ENCODE measurements around the gene DNAJB4.

DNAJB4 gene

DNA sequence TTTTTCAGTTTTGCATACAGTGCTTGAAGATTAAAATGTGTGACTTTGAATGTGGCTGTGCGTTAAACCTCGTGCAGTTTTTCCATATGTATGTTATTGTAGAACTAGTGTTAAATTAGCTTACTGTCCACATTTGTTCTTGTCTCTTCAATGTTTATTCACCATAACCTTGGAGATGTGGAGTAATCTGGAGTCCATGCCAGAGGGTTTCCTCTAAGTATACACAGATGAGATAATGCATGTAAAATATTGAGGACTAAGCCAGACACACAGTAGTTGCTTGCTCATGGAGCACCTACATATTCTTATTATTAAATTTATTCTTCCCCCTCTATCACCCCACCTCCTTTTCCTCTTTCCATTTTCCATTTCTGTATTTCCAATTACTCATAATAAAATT, 33.3 kb downstream of the DNAJB4 start:
- no peak for DNase-seq (ENCODE audit: low read depth in 2 of 2)

DNA sequence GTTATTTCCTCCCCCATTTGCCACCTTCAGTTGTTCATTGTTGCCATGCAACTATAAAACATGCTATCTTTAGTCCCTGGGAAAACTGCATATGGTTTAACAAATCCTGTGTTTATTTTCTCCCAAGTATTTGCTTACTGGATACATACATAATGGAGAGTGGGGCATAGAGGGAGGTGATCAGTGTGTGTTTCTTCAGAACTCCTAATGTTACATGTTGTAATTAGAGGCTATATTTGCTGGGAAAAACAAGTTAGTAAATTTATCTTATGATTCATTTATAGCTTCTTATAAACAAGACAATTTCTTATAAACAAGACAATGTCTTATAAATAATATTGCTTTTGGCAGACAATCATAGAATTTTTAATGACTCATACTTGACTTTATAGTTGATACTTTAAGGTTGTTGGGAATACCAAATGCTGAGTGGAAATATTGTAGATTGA, 33.8 kb downstream of the DNAJB4 start:
- no peak for DNase-seq (ENCODE audit: low read depth in 2 of 2)

DNA sequence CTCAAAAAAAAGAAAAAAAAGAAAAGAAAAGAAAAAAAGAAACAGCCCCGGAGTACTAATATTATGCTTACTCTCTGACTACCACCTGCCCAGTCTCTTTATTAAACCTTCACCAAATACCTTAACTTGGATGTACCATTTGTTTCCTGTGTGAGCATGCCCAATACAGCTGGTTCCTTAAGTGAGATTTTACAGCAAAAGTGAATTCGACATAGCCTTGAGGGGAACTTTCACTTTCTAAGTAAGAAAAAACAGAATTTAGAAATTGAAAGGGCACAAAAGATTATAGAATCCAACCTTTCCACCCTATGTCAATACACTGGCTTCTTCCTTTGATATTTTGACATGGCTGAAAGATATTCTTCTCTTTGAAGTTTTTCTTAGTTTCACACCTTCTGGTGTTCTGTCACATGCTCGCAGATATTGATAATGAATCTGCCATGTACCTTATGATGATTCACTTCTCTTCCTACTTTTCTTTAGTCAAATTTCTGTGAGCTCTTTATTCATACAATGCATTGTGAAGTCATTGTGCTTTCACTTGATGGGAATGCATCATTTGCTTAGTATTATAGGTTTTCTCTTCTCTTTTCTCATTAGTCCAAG, 35.8 kb downstream of the DNAJB4 start:
- no peak for DNase-seq (ENCODE audit: low read depth in 2 of 2)

DNA sequence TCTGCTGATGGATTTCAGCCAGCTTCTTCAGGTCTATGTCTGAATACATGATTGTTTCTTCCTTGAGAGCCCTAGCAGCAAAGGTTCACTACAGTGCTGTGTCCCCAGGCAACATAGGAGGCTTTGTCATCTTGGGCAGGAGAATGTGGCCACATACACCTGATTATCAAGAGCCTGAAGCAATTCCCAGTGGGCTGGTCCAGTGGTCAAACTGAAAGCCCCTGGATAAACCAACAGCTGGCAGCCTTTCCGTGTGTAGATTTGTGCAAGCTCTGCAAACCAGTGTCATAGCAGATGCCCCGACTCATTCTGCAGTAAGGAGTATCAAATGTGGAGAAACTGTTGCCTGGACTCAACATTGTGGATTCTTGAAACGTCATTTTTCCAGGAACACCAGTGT, 38.7 kb downstream of the DNAJB4 start:
- no peak for DNase-seq (ENCODE audit: low read depth in 2 of 2)

DNA sequence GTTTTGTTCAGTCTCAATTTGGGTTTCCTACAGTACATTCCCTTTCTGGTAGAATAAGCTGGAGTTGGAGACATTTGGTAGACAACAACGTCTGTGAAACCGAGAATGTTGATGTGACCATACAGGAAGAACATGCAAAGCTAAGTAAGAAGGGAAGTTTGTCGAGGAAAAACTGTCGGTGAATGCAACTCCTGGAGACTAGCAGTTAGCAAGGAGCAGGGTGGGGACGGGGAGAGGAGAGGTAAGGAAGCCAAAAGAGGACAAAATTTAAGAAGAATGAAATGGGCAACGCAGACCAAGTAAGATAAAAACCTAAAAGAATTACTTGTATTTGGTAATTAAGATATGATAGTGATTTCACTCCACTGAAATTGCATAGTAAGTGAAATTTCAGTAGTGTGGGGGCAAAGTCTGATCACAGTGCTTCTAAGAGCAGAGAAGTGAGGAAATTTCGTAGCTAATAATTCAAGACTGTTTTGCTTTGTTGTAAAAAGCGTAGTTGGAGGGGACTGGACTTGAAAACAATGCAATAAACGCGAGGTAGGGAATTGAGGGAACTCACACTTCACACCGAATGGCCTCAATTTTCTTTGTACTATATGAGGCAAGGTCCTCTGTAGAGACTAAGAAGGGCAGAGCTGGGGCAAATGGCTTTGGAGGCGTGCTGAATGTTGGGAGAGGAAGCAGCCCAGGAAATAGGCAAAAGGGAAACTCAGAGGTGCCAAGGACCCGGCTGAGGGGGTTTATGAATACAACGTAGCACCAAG, 40.2 kb downstream of the DNAJB4 start:
- no peak for DNase-seq (ENCODE audit: low read depth in 2 of 2)

DNA sequence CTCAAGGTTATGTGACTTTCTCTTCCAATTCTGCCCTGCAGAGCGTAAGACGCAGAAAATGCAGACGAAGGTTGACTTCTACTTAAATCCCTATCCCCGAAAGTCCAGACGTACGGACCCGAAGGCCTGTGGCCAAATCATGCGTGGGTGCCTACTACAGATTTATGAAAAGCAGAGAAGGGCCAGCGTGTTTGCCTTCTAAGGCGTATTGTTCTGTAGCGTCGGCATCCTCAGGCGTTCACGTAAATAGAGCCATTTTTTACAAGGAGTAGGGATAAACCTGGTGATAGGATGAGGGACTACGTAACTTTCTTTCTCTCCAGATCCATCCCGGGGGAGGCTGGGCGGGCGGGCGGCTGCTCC, 40.8 kb downstream of the DNAJB4 start:
- DNase-seq (ENCODE audit: low read depth in 2 of 2), result no peak

DNA sequence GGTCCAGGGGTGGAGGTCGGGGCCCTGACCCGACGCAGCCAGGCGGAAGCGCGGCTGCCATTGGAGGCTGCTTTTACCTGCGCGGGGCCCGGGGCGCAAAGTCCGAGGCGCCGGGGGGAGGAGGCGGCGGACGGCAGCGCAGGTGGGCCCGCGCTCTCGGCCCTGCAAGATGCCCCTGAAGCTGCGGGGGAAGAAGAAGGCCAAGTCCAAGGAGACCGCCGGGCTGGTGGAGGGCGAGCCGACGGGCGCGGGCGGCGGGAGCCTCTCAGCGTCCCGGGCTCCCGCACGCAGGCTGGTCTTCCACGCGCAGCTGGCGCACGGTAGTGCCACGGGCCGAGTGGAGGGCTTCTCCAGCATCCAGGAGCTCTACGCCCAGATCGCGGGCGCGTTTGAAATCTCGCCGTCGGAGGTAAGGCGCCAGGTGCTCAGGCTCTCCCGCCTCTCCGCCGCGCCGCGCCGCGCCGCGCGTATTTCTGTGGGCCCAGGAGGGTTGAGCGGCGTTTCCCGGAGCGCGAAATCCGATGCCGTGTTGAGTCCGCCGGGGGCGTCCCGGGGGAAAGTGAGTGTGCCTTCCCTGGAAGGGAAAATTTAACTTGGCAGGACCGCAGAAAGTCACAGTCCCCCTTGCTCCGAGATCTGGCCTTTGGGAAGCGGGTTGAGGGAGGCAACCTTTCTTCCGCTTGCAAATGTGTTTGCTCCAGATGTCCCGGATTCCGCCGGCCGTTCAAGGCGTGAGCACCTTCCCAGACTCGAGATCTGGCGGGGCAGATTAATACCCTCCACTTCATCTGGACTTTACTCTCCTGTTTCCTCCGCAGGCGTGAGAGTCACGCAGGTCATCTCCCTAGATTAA, 41.4 kb downstream of the DNAJB4 start, which contains the start of gene GIPC2:
Gene GIPC2, plus strand, starts transcription at position 41 of the 853 bp plus-strand sequence. Its CDS starts 129 bp downstream, at position 170.
- DNase-seq (ENCODE audit: low read depth in 2 of 2), result peak in 1 of 2 donors; percentile 24

DNA sequence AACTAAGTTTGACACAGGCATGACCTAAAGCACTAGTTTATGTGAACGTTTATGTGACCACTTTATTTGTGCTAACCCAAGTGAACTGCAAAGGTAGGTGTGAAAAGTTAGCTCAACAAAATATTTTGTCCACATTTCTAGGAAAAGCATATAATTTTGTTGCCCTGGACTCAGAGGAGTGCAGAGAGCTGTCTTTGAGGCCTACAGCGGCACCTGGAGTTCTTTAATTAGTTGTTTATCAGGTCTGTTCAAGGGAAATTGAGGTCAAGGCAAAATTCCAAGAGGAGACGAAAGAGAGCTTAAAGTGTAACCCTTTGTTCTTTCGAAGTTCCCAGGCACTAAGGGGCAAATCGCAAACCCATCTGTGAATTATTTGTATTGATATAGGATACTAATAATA, 42.4 kb downstream of the DNAJB4 start:
- DNase-seq (ENCODE audit: low read depth in 2 of 2), result no peak

DNA sequence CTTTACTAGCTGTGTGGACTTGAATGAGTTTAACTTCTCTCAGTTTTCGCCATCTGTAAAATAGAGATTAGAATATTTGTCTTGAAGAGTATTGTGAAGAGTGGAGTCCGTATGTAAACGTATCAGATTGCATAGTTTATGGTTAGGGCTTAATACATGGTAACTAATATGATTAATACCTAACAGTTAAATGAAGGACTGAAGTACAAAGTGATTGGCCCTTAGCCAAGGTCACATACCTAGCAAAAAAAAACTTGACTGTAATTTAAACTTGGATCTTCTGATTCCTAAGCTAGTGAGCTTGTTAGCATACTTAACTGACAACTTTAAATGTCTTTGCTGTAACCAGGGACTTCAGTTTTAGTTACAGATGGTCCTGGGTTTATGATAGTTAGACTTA, 42.9 kb downstream of the DNAJB4 start:
- DNase-seq (ENCODE audit: low read depth in 2 of 2), result no peak

DNA sequence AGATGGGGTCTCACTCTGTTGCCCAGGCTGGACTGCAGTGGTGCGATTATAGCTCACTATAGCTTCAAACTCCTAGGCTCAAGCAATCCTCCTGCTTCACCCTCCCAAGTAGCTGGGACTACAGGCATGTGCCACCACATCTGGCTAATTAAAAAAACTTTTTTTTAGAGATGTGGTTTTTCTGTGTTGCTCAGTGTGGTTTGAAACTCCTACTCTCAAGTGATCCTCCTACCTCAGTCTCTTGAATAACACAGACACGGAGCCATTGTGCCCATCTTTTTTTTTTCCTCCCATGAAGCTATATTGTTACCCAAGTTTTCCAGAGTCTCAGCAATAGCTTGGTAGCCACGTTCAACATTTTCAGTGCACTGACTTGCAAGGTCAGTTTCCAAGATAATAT, 43.7 kb downstream of the DNAJB4 start:
- no peak for DNase-seq (ENCODE audit: low read depth in 2 of 2)

DNA sequence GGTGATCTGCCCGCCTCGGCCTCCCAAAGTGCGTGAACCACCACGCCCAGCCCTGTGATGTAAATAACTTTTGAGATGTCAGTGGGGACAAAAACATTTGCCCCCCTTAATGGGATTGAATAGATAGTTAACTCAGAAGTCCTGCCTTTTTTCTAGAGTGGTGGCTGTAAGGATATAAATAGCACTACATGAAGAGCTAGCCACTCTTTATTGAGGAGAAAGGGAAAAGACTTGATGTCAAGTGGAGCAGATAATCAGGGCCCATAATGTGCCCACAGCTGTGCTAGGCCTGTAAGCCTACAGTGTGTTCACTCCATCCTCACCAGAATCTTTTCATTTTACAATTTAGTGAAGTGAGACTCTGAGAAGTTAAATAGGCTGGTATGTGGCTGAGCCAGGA, 44.7 kb downstream of the DNAJB4 start:
- no peak for DNase-seq (ENCODE audit: low read depth in 2 of 2)

DNA sequence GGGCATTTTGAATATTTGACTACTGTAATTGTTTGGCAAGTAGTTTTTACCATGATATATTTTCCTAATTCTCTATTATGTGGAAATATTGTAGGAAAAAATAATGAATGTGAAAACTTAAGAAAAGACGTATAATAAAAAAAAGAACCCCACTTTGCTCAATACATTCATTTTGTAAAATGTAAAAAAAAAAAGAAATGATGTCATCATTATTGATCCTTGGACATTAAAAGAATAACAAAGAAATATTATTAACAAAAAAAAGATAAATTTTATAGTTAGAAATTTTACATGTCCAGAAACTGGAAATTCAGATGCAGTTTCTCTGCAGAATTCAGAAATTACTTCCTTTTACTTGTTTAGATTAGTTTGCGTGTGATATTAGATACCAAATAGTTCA, 46.3 kb downstream of the DNAJB4 start:
- DNase-seq (ENCODE audit: low read depth in 2 of 2), result no peak

DNA sequence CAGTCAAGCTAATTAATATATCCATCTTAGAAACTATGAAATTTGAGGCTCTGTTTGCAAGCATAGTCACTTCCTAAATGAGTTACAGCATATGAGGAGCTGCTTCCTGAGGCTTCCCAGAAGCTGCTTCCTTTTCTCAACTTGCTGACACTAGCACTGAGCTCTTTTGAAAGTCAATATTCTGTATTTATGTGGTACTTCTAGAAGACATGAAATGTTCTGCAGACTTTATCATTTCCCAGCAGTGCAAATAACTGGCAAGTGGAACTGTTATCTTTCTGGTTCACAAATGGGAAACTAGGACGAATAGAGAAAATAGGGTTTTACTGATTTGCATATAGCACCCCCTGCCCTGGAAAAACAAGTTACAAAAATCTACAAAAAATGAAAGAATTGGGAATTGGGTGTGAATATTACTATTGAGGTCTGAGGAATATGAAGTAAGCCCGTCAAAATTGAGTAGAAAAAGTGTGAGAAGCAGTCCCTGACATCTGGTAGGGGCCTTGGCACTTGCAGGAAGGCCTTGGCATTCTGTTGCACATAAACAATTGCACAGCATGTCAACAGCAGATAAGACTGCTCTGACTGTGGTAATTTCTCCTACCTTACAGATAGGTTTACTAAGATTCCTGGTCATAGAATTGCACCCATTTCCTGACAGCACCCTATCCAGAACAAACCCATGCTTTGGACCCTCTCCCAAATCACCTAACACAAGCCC, 48.1 kb downstream of the DNAJB4 start:
- DNase-seq (ENCODE audit: low read depth in 2 of 2), result no peak

DNA sequence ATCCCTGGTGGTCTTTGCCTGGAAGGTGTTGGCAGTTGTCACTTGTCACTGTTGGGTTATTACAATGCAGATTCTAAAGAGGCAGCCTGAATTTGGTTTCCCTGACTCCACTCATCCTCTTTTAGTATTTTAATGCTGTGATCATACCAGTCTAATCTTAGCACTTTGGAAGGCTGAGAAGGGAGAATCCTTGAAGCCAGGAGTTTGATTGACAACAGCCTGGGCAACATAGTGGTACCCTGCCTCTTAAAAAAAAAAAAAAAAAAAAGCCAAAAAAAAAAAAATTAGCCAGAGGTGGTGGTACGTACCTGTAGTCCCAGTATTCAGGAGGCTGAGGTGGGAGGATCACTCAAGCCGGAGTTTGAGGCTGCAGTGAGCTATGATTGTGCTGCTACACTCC, 48.8 kb downstream of the DNAJB4 start:
- no peak for DNase-seq (ENCODE audit: low read depth in 2 of 2)

DNA sequence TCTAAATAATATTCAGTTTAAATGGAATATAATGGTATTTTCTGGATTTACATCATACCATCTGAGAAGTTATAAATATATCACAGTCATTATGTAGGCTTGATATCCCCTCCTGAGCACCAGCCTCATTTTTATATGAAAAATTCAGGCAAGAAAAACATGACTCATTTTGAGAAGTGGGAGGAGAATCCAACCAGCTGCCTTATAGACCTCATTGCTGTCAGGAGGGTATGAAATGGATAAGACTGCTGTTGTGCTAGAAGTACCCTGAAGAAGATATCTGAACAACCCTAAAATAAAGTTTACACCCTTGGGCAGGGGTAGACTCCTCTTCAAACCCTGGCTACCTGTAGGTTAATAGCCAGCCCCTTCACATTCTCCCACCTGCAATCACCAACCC, 49.8 kb downstream of the DNAJB4 start:
- no peak for DNase-seq (ENCODE audit: low read depth in 2 of 2)

DNA sequence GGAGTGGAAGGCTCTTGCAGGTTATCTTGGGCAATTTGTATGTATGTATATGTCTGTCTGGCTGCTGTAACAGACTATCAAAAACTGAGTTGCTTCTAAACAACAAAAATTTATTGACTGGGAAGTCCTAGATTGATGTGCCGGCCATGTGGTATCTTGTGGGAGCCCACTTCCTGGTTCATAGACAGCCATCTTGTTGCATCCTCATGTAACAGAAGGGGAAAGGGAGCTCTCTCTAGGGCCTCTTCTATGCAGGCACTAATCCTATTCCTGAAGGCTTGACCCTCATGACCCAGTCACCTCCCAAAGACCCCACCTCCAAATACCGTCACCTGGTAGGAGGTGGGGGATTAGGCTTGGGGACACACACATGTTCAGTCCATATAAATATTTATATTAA, 50.2 kb downstream of the DNAJB4 start:
- DNase-seq (ENCODE audit: low read depth in 2 of 2), result no peak

DNA sequence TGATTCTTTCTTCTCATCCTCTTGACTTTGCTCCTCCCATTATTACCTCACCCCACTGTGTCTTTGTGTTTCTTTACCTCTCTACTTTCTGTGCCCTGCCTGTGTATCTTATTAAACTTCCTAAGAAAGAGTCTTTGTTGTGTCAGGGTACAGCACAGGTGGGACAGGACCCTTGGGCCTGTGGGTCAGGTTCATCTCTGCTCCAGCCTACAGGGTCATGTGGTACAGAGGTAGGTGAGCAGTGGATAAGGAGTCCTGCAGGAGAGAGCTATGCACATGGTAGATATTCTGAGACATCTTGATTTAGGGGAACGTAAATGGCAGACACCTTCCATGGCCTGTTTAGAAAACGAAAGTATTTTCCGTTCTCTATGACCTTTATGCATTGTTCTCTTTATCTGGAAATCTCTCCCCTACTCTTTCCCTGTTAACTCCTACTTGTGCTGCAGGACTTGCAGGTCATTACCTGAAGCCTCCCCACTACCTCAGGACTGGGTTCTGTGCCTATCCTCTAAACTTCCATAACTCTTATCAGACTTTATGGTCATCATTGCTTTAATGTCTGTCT, 50.9 kb downstream of the DNAJB4 start:
- no peak for DNase-seq (ENCODE audit: low read depth in 2 of 2)

DNA sequence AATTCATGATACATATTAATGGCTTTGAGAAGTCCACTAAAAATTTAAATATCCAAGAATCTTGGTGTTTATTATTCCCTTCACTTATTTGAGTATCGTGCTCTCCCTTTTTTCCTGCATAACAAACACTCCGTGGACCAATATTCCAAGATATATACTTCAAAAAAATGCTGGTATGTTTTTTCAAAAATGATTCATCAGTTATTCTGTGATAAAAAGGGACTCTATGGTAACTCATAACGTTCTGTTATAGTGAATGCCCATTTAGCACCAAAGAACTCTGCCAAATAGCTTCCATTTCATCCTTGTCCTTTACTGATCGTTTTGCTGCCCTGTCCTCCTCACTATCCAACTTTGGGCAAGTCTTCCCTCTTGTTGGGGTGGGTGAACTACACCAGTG, 53.9 kb downstream of the DNAJB4 start:
- DNase-seq (ENCODE audit: low read depth in 2 of 2), result no peak

DNA sequence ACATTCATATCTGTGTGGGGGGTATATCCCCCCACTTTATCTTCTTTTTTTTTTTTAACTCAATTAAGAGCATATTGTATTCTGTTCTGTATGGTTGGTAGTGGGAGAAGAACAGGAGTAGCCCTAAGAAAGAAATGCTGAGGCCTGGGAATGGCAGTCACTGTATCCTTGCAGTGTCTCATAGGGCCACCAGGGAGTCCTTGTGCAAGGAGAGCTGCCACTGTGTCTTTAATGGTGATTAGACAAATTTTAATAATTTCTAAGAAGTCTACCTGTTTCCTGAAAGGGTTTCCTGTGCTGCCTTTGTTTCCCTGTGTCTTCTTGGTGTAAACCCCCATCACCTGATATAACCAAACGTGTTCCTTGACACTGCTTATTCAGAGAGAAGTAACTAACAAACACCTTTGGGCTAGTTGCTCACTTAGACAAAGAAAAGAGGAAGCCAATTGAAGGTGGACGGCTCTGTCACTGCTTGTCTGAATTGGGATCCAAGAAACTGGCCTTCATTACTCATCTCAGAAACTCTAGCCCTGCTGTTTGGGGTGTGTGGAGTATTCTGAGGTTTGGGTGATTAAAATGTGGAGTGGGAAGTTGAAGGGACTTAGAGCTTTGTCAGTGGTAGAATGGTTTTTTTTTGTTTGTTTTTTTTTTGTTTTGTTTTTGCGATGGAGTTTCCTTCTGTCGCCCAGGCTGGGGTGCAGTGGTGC, 56.3 kb downstream of the DNAJB4 start:
- DNase-seq (ENCODE audit: low read depth in 2 of 2), result no peak

DNA sequence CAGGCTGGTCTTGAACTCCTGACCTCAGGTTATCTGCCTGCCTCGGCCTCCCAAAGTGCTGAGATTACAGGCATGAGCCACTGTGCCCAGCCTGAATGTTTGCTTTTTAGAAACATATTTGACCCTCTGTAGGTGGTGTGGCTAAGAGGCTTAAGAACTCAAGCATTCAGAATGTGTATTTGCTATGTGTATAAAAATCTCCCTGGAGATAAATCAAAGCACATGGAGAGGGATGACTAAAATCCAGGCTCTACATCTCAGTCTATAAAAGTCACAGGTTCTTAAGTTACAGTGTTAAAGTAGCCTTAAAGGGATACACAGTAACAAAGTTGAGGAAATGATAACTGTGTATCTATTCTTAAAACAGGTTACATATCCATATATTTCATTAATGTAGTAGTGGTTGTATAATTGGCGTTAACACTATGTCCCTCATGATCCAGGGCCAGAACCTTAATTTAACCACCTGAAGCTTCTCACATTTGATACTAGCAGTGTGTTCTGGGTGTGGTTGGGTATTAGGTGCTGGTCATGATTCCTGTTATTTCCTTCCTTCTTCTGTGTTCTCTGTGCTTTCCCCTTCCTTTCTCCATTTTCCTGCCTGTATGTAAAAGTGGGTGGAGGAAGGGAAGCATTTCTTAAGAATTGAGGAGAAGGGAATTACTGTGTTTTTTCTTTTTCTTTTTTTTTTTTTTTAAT, 57.2 kb downstream of the DNAJB4 start:
- DNase-seq (ENCODE audit: low read depth in 2 of 2), result no peak

All from stimulated activated CD4-positive, alpha-beta T cell treated with anti-CD3 and anti-CD28 coated beads, Interleukin-1b, Interleukin-23, amount 100 ng/mL, for 4 hours (primary cell).